PFSK-1 (cell line): ENCODE measurements around the gene TMTC4.

Source experiments
- FOXP2 ChIP-seq: optimal IDR thresholded peaks from 2 replicates; pipeline ENCODE3; 2011; ENCODE audit warnings: borderline replicate concordance, control low read depth, inconsistent platforms; ENCODE audit not compliant: insufficient read depth; ENCODE audit errors: extremely low read length, extremely low read depth
- POLR2AphosphoS5 ChIP-seq: IDR thresholded peaks from 2 replicates; pipeline ENCODE4 v1.6.1; 2012; ENCODE audit warnings: low read depth, mild to moderate bottlenecking, control low read depth, low read length, moderate library complexity
- SIN3A ChIP-seq: IDR thresholded peaks from 2 replicates; pipeline ENCODE4 v1.6.1; 2012; ENCODE audit warnings: mild to moderate bottlenecking, low read length, moderate library complexity, borderline replicate concordance; ENCODE audit not compliant: insufficient read depth
- TAF1 ChIP-seq: IDR thresholded peaks from 2 replicates; pipeline ENCODE4 v1.6.1; 2012; ENCODE audit warnings: low read length, control low read depth, borderline replicate concordance; ENCODE audit not compliant: insufficient read depth
- TF ChIP-seq, protein P1 (sequence below), 2 experiments: IDR thresholded peaks; 2 replicates each; pipeline versions ENCODE4 v1.6.1 to v1.8.0; 2011 to 2012; ENCODE audit warnings: low read depth in 2 of 2, low read length in 2 of 2, control low read depth in 1 of 2, inconsistent platforms in 1 of 2, mild to moderate bottlenecking in 1 of 2, moderate library complexity in 1 of 2; ENCODE audit not compliant: insufficient read depth in 1 of 2

The TMTC4 gene

DNA sequence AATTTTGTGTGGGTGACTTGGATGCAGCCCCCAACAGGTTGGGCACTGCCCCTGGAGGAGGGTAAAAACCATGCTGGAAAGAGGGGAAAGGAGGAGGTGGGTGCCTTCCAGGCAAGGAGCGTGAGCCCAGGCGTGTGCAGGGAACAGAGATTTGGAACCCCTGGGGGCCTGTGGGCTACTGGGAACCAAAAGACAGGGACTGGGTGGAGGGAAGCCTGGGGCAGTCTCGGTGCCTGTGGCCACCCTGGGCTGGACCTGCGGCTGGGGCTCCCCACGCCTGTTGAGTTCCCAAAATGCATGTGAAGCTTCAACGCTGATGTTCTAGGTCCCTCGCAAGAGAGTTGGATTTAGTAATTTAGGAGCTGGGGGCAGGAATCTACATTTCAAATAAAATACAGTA, 110.8 kb downstream of the TMTC4 start:
- no peak for TF ChIP-seq POLR2AphosphoS5
- TF ChIP-seq, protein P1, sequence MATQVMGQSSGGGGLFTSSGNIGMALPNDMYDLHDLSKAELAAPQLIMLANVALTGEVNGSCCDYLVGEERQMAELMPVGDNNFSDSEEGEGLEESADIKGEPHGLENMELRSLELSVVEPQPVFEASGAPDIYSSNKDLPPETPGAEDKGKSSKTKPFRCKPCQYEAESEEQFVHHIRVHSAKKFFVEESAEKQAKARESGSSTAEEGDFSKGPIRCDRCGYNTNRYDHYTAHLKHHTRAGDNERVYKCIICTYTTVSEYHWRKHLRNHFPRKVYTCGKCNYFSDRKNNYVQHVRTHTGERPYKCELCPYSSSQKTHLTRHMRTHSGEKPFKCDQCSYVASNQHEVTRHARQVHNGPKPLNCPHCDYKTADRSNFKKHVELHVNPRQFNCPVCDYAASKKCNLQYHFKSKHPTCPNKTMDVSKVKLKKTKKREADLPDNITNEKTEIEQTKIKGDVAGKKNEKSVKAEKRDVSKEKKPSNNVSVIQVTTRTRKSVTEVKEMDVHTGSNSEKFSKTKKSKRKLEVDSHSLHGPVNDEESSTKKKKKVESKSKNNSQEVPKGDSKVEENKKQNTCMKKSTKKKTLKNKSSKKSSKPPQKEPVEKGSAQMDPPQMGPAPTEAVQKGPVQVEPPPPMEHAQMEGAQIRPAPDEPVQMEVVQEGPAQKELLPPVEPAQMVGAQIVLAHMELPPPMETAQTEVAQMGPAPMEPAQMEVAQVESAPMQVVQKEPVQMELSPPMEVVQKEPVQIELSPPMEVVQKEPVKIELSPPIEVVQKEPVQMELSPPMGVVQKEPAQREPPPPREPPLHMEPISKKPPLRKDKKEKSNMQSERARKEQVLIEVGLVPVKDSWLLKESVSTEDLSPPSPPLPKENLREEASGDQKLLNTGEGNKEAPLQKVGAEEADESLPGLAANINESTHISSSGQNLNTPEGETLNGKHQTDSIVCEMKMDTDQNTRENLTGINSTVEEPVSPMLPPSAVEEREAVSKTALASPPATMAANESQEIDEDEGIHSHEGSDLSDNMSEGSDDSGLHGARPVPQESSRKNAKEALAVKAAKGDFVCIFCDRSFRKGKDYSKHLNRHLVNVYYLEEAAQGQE (IDR thresholded peaks at IDR 0.05; ENCODE audit: insufficient read depth in 1 of 2, low read depth in 2 of 2, low read length in 2 of 2): no peak

DNA sequence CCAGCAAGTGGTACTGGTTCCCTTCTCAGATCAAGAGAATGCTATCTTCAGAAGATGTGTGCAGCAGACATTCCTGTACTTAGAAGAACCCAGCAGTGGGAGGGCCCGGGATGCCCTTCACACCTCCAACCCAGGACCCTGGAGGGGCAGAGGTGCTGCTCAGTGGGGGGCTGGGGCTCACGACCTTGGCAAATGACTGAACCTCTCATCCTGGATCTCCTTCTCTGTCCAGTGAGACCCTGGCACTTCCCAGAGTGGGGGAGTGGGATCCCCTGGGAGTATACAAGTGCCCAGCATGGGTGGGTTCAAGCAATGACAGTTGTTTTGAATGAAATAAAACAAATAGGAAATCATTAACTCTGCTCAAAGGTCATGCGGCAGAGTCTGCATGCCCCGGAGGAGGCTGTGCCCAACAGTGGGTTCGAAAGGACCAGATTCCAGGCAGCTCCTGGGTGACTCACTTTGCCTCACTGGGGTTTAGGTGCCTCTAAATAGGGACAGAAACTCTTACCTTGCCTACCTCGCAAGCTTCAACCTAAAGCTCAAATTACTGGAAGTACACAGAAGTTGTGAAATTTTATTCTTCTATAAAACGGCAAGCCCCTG, 112.9 kb downstream of the TMTC4 start:
- no peak for TF ChIP-seq SIN3A
- TF ChIP-seq, protein P1 (IDR thresholded peaks at IDR 0.05; ENCODE audit: insufficient read depth in 1 of 2, low read depth in 2 of 2, low read length in 2 of 2): no peak

DNA sequence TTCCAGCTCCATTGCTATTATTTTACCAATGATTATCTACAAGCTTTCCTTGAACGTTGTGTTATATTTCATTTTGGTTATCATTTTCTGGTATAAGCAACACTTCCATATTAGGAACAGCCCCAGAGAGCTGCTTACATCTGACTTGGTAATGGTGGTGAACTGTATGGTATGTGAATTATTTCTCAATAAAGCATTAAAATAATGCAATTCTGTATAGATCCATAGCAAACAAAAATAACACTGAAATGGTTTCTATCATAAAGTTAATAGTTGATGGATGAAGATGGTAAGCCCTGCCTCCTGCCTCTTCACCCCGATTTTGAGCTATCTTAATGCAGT, 113.5 kb downstream of the TMTC4 start:
- no peak for TF ChIP-seq TAF1
- no peak for TF ChIP-seq FOXP2
- no peak for TF ChIP-seq POLR2AphosphoS5
- TF ChIP-seq, protein P1 (IDR thresholded peaks at IDR 0.05; ENCODE audit: insufficient read depth in 1 of 2, low read depth in 2 of 2, low read length in 2 of 2): no peak
- TF ChIP-seq SIN3A: no peak

DNA sequence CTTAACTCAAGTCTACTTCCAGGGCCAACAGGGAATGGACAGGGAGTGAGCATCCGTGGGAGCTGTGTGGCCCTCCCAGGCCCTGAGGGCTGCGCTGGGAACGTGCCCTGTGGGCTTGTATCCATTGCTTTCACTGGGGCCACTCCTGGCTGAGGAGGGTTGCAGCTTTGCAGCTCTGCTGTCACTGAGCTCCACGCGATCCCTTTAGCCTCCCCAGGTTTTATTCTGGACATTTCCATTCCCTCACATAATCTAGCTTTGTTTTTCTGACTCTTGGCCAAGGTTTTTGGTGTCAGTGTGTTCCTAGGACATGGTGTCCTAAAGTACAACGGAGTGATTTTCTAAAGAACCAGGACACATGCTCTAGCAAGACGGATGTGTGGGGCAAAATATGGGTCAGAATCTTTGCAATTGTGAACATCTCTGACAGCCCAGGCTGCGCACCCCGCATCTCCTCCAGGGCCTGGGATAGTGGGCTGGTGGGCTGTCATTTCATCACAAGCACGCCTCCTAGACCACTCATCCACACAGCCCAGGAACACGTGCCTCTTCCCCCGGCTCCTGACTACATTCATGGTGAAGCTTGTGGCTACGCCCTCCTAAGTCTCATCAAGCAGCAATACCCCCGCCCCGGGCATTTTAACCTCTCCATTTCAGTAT, 114.0 kb downstream of the TMTC4 start:
- TF ChIP-seq POLR2AphosphoS5 (no peak), SIN3A (no peak), FOXP2 (no peak), TAF1 (no peak)
- TF ChIP-seq, protein P1 (IDR thresholded peaks at IDR 0.05; ENCODE audit: insufficient read depth in 1 of 2, low read depth in 2 of 2, low read length in 2 of 2): no peak

DNA sequence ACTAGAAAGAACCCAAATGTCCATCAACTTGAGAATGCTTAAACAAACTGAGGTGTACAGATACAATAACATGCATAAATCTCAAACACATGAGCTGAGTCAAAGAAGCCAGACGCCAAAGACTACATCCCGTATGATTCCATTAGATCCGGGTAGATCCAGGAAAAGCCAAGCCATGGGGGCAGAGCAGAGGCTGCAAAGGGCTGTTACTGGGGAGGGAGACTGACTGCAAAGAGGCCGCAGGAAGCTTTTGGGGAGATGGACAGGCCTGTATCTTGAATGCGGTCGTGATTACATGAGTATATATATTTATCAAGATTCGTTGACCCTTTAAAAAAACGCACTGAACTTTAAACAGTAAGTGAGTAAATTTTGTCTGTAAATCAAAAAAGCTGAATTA, 114.7 kb downstream of the TMTC4 start:
- no peak for TF ChIP-seq SIN3A
- TF ChIP-seq, protein P1 (IDR thresholded peaks at IDR 0.05; ENCODE audit: insufficient read depth in 1 of 2, low read depth in 2 of 2, low read length in 2 of 2): no peak
- no peak for TF ChIP-seq TAF1
